Immature natural killer cell (primary cell): ENCODE measurements around the gene OR2V2. TPM values are rescaled to one million over a fixed set of nuclear protein-coding genes. Genes with fewer than 3 reads are reported as not detected.

Source experiments
- DNase-seq, 3 donors: peaks; one replicate each; pipeline ENCODE4 v3.0.0; 2022; ENCODE audit warnings: mixed read lengths in 1 of 3
- H3K27ac Mint-ChIP-seq, 6 donors: one replicate each; pipeline ENCODE4 v1.8.0; 2020; ENCODE audit warnings: mixed read lengths in 6 of 6, mild to moderate bottlenecking in 5 of 6, inconsistent platforms in 4 of 6, moderate library complexity in 3 of 6
- H3K27me3 Mint-ChIP-seq, 3 donors: one replicate each; pipeline ENCODE4 v1.8.0; 2020 to 2021; ENCODE audit warnings: low read depth in 3 of 3, mild to moderate bottlenecking in 3 of 3, mixed read lengths in 3 of 3, moderate library complexity in 3 of 3, inconsistent platforms in 1 of 3
- H3K36me3 Mint-ChIP-seq, 3 donors: one replicate each; pipeline ENCODE4 v1.8.0; 2020; ENCODE audit warnings: mixed read lengths in 3 of 3, inconsistent platforms in 2 of 3, mild to moderate bottlenecking in 2 of 3
- H3K4me1 Mint-ChIP-seq, 2 donors: one replicate each; pipeline ENCODE4 v1.8.0; 2020; ENCODE audit warnings: inconsistent platforms in 2 of 2, mild to moderate bottlenecking in 2 of 2, mixed read lengths in 2 of 2, moderate library complexity in 1 of 2
- H3K4me3 Mint-ChIP-seq, 5 donors: one replicate each; pipeline ENCODE4 v1.8.0; 2020; ENCODE audit warnings: mild to moderate bottlenecking in 5 of 5, mixed read lengths in 5 of 5, inconsistent platforms in 3 of 5, moderate library complexity in 3 of 5
- H3K9me3 Mint-ChIP-seq, 6 donors: one replicate each; pipeline ENCODE4 v1.8.0; 2020; ENCODE audit warnings: mild to moderate bottlenecking in 6 of 6, mixed read lengths in 6 of 6, inconsistent platforms in 4 of 6, moderate library complexity in 3 of 6
- polyA plus RNA-seq, 3 donors: library from polyadenylated mRNA; unstranded; fragments of 300-500 nt; fragmentation: Illumina TruSeq; gene quantifications; one replicate each; pipeline ENCODE4 v1.2.3, GENCODE V29; 2021

The OR2V2 gene
- polyA plus RNA-seq, 3 donors from 2014 or later: not detected

DNA sequence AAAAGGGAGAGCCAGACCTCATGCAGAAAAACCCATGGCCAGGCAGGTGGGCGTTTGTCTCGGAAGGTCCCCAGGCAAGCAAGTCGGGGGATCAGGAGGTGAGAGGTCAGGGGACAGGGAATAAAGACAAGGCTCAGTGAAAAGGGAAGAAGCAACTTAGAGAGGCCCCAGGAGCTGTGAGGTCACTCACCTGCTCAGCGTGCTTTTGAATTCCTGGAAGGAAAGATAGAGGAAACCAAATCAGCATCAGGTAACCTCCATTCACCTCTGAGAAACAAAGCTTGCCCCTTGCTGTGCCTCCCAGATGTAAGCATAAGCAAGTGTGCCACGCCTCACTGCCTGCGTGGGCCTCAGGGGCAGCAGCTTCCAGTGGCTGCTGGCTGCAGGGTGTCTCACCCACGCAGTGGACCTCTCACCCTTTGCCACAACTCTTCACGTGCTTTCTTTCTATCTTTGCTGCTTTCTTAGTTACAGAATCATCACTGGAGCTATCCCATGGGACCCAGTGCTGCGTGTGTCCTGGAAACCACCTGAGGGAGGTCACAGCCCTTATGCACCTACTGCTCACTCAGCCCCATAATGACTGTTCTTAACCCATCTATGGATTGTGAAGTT, 51.6 kb downstream of the OR2V2 start:
- H3K9me3 Mint-ChIP-seq: no peaks in the 10 kb centered on the region
- no peak for DNase-seq
- no peak overlapping the region for H3K4me3 Mint-ChIP-seq
- H3K27ac Mint-ChIP-seq: no peak overlapping the region
- H3K36me3 Mint-ChIP-seq: no peaks in the 10 kb centered on the region
- peaks cover 6 to 11% (median 6%) of the 10 kb centered on the region in 3 donors for H3K27me3 Mint-ChIP-seq
- peaks cover 0 to 4% of the 10 kb centered on the region in 2 donors for H3K4me1 Mint-ChIP-seq

DNA sequence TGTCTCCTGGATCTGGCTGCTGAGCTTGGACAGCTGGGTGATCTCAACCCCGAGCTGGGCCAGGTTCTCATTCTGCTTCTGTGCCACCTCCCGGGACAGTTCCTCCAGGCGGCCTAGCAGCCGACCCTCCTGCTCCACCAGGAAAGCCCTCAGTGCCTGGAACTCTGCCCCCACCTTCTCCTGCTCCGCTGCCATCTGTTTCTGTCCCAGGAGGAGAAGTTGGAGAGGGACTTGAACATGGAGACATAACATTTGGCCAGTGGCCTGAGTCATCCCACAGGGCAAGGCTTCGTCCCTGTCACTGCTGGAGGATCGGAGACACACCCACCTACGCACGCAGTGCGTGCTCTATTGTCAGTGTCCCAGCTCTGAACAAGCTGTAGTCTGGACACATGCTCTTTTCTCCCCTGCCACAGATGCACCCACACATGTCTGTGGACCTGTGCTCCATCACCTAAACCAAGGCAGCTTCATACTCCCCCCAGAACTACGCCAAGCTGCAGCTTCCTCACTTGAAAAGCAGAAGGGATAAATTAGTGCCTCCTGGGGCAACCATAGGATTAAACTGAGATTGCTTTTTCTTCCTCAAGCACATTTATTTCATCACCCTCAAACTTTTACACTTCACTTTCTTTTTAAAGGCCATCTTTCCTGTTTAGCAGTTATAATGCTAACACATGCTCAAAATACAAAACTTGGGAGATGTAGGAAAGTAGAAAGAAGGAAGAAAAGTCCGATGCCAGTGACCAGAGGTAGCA, 52.7 kb downstream of the OR2V2 start:
- no peak for DNase-seq
- H3K27me3 Mint-ChIP-seq: peaks cover 6 to 11% (median 8%) of the 10 kb centered on the region in 3 donors
- no peaks in the 10 kb centered on the region for H3K9me3 Mint-ChIP-seq
- no peaks in the 10 kb centered on the region for H3K36me3 Mint-ChIP-seq
- H3K4me1 Mint-ChIP-seq: peaks cover 0 to 7% of the 10 kb centered on the region in 2 donors
- H3K27ac Mint-ChIP-seq: no peak overlapping the region
- H3K4me3 Mint-ChIP-seq: no peak overlapping the region

DNA sequence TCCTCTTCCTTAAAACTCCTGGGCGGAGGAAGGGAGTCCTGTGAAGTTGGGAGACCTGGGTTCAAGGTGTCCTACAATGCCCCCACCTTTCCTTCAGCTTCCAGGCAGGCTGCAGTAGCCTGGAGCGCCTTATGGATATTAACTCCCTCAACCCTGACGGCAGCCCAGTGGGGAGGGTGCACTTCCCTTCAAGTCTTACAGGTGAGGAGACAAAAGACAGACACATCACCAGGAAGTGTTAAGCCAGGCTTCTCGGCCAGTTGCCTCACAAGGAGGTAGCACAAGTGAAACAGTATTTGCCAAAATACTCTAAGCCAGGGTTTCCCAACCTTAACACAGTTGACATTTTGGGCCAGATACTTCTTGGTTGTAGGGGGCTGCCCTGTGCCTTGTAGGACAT, 53.4 kb downstream of the OR2V2 start:
- Mint-ChIP-seq H3K4me3 (no peak overlapping the region), H3K4me1 (peaks cover 6 to 11% of the 10 kb centered on the region in 2 donors), H3K36me3 (no peaks in the 10 kb centered on the region), H3K27me3 (peaks cover 9 to 15% (median 11%) of the 10 kb centered on the region in 3 donors), H3K27ac (no peak overlapping the region), H3K9me3 (no peaks in the 10 kb centered on the region)
- no peak for DNase-seq

- peaks cover 30 to 33% of the 10 kb centered on the region in 2 donors for H3K4me1 Mint-ChIP-seq
- H3K27ac Mint-ChIP-seq: no peak overlapping the region
- no peak for DNase-seq
- H3K27me3 Mint-ChIP-seq: peaks cover 31 to 39% (median 35%) of the 10 kb centered on the region in 3 donors
- no peaks in the 10 kb centered on the region for H3K36me3 Mint-ChIP-seq
- H3K4me3 Mint-ChIP-seq: peak overlapping the region in 4 of 5 donors; percentile 74 to 91 (median 84)
- H3K9me3 Mint-ChIP-seq: peaks cover 0 to 2% (median 0%) of the 10 kb centered on the region in 6 donors
Measured at GRCh38 chr5:181203093-181203711, 55.8 kb downstream of the OR2V2 start.

- no peaks in the 10 kb centered on the region for H3K36me3 Mint-ChIP-seq
- H3K27ac Mint-ChIP-seq: no peak overlapping the region
- peaks cover 32 to 35% of the 10 kb centered on the region in 2 donors for H3K4me1 Mint-ChIP-seq
- no peak for DNase-seq
- peaks cover 31 to 41% (median 35%) of the 10 kb centered on the region in 3 donors for H3K27me3 Mint-ChIP-seq
- H3K9me3 Mint-ChIP-seq: peaks cover 0 to 2% (median 0%) of the 10 kb centered on the region in 6 donors
- peak overlapping the region; percentile 74 to 91 (median 87) for H3K4me3 Mint-ChIP-seq
Measured at GRCh38 chr5:181203777-181204112, 56.4 kb downstream of the OR2V2 start.

GRCh38 chr5:181204113-181204825, 56.9 kb downstream of the OR2V2 start:
- no peaks in the 10 kb centered on the region for H3K36me3 Mint-ChIP-seq
- peaks cover 31 to 41% (median 35%) of the 10 kb centered on the region in 3 donors for H3K27me3 Mint-ChIP-seq
- H3K9me3 Mint-ChIP-seq: peaks cover 0 to 2% (median 0%) of the 10 kb centered on the region in 6 donors
- H3K27ac Mint-ChIP-seq: peak overlapping the region in 1 of 6 donors; percentile 71
- DNase-seq: peak in 1 of 3 donors; percentile 22
- peak overlapping the region; percentile 74 to 91 (median 87) for H3K4me3 Mint-ChIP-seq
- peaks cover 32 to 35% of the 10 kb centered on the region in 2 donors for H3K4me1 Mint-ChIP-seq

- Mint-ChIP-seq H3K27ac (peak within 1 kb of the TSS in 4 of 6 donors; percentile 33 to 96 (median 90)), H3K36me3 (no peaks in the 10 kb centered on the region)
Measured at GRCh38 chr5:181204826-181205760, 57.7 kb downstream of the OR2V2 start, which contains the start of gene TRIM7. Gene TRIM7 (minus strand): TSS chr5:181205196. CDS start chr5:181205110, 86 bp downstream.

GRCh38 chr5:181205761-181206649, 58.6 kb downstream of the OR2V2 start:
- Mint-ChIP-seq H3K9me3 (peaks cover 0 to 2% (median 0%) of the 10 kb centered on the region in 6 donors), H3K36me3 (no peaks in the 10 kb centered on the region), H3K4me1 (peaks cover 32 to 35% of the 10 kb centered on the region in 2 donors), H3K4me3 (peak overlapping the region; percentile 87 to 97 (median 94)), H3K27me3 (peaks cover 31 to 40% (median 35%) of the 10 kb centered on the region in 3 donors), H3K27ac (peak overlapping the region; percentile 85 to 97 (median 90))
- no peak for DNase-seq

More at GRCh38 chr5:181204826-181205760, 57.7 kb downstream of the OR2V2 start, which contains the start of gene TRIM7:
- DNase-seq: peak in 1 of 3 donors; percentile 30
- H3K9me3 Mint-ChIP-seq: peaks cover 0 to 2% (median 0%) of the 10 kb centered on the region in 6 donors
- H3K27me3 Mint-ChIP-seq: peaks cover 31 to 41% (median 35%) of the 10 kb centered on the region in 3 donors
- H3K4me1 Mint-ChIP-seq: peaks cover 32 to 35% of the 10 kb centered on the region in 2 donors
- H3K4me3 Mint-ChIP-seq: peak within 1 kb of the TSS; percentile 87 to 97 (median 94)

GRCh38 chr5:181207214-181207959, 60.0 kb downstream of the OR2V2 start:
- Mint-ChIP-seq H3K36me3 (no peaks in the 10 kb centered on the region), H3K27me3 (peaks cover 31 to 38% (median 35%) of the 10 kb centered on the region in 3 donors), H3K4me3 (peak overlapping the region; percentile 87 to 97 (median 94)), H3K9me3 (peaks cover 0 to 2% (median 0%) of the 10 kb centered on the region in 6 donors), H3K27ac (peak overlapping the region; percentile 85 to 97 (median 90)), H3K4me1 (peaks cover 32 to 35% of the 10 kb centered on the region in 2 donors)
- peak; percentile 70 to 77 (median 76) for DNase-seq

- Mint-ChIP-seq H3K27me3 (peaks cover 31 to 38% (median 36%) of the 10 kb centered on the region in 3 donors), H3K4me3 (peak overlapping the region; percentile 87 to 97 (median 94)), H3K36me3 (no peaks in the 10 kb centered on the region), H3K4me1 (peaks cover 32 to 35% of the 10 kb centered on the region in 2 donors), H3K27ac (peak overlapping the region; percentile 85 to 97 (median 90)), H3K9me3 (peaks cover 0 to 2% (median 0%) of the 10 kb centered on the region in 6 donors)
- no peak for DNase-seq
Measured at GRCh38 chr5:181207960-181208253, 60.5 kb downstream of the OR2V2 start.
